NCI-H2107 (cell line): ENCODE results near the gene RHEX.

ENCODE experiments used
- DNase-seq: peaks from one replicate; lab custom pipeline; 2025; lab: John Stamatoyannopoulos, UW

Gene RHEX

DNA sequence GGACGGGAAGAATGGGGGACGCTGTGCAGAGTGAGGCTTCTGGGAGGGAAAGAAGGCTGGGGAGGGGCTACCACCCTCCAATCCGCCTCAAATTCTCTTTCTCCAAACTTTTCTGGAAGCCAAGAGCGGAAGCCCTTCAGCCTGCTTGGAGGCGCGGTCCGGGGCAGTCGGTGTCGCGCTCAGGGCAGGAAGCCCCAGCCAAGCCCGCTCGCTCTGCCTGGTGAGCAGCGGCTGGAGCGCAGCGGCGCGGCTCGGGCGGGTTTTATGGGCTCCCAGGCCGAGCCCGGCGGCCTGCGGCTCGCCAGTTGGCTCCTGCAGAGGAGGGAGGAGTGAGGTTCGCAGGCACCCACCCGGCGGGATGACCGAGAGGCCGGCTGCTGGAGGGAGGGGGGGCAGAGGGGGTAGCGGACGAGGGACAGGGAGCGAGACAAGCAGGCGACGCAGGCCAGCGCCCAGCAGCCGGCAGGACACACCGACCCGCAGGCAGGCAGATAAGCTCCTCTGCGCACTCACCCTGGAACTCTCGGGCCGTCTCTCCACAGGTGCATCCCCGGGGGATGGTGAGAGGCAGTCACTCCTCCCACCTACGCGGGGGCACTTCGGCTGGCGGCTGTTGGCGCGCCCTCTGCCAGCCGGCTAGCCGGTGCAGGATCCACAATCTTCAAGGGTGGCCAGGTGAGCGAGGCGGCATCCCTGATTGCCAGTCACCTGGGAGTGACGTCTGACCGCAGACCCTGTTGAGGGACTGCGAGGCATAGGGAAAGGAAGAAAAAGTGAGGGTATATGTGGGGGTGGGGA is 64.4 kb downstream of the RHEX start, which contains the start of gene AVPR1B:
TSS of gene AVPR1B (minus strand) at position 238 of the 798 bp plus-strand sequence. CDS start 498 bp downstream, outside the sequence.
- peak; percentile 81 for DNase-seq

DNA sequence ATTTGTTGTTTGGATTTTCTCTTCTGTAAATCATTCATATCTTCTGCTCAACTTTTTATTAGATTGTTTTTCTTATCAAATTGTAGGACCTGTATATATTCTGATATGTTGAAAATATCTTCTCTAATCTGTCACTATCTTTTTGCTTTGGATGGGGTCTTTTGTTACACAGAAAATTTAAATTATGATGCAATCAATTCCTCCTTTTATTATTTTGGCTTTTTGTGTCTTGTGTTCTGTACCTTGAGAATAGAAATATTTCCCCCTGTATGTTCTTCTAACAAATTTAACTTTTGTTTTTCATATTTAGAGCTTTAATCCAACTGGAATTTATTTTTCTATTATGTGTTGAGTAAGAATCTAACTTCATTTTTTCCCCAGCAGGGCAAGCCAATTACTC is 67.4 kb downstream of the RHEX start:
- DNase-seq = no peak

DNA sequence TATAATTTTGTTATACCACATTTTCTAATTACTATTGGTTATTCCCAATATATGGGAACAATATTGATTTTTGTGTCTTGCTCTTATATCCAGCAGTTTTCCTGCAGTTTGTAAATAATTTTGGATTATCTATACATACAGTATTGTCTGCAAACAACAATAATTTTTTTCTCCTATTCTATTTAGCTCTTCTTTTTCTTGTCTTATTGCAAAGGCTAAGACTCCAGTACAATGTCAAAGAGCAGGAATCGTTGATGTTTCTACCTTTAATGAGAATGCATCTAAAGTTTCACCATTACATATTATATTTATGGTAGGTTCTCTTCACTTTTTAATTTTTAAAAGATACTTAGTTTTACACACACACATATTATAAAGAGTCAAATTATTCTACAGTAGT is 68.3 kb downstream of the RHEX start:
- no peak for DNase-seq

DNA sequence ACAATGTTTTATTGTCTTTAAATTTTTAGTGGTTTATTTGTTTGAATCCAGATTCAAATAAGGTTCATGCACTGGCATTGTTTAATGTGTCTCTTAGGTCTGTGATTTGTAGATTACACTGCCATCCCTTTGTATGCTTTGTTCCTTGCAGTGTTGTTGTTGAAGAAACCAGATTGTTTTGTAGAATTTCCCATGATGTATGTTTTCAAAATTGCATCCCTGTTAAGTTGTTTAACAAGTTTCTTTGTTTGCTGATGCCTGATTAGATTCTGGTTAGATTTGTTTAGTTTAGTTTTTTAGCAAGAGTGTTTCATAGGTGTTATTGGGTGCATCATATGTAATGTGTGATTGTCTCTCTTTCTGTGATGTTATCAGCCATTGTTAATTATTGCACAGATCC is 69.7 kb downstream of the RHEX start:
- no peak for DNase-seq

DNA sequence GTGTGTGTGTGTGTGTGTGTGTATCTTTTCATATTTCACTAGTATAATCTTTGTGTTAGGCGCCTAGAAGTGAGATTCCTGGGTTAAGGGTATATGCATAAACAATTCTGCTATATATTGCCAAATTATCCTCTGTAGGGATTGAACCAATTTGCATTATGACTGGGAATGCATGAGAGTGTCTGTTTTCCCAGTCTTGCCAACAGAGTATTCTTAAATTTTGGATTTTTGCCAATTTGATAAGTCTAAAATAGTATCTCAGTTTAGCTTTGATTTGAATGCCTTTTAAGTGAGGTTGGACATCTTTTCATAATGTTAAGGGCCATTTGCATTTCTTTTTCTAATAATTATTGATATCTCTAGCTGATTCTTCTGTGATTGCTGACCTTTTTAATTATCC is 72.4 kb downstream of the RHEX start:
- no peak for DNase-seq

DNA sequence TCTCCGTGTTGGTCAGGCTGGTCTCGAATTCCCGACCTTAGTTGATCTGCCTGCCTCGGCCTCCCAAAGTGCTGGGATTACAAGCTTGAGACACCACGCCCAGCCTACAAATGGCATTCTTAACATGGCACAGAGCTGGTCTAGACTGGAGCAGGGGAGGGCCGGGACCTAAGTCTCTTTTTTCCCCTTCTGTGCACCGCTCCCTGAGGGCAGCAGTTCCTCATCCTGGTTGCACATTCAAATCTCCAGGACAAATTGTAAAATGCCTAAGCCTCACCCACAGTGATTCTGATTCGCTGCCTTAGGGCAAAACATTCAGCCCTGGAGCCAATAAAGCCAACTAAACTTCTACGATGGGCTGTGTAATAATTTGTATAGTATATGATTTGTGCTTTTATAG is 74.4 kb downstream of the RHEX start:
- DNase-seq = no peak

DNA sequence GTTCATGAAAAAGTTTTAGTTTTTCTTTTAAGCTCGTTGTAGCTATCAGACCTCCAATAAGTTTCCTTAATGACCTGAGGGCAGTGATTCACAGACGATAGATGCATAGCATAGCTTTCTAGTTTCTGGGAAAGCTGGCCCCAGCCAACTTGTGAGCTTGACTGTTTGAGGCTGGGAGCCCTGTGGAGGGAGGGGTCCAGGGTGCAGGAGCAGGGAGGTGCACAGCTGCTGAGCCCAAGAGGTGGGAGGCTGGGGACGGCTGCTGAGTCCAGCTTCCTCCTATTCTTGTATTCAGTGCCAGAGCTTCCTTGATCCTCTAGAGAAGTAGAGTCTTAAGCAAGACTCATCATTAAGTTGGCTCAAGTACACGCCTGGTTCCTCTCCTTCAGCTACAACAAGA is 75.2 kb downstream of the RHEX start:
- no peak for DNase-seq

DNA sequence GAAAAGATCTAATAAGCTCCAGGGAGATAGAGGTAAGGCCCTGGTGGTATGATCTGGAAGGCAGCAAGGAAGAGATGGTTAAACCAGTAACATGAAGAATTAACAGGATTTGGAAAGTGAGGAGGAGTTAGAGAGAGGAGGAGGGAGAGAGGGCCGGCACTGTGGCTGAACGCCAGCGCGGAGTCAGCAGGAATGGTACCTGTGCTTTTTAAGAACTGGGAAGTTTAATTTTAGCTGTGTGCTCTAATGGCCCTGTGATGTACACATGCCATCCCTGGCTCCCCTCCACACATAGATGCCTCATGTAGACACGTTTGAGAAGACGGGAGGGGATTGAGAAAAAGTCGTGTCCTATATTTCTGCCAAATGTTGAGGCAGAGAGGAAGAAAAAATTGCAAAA is 78.1 kb downstream of the RHEX start:
- no peak for DNase-seq

DNA sequence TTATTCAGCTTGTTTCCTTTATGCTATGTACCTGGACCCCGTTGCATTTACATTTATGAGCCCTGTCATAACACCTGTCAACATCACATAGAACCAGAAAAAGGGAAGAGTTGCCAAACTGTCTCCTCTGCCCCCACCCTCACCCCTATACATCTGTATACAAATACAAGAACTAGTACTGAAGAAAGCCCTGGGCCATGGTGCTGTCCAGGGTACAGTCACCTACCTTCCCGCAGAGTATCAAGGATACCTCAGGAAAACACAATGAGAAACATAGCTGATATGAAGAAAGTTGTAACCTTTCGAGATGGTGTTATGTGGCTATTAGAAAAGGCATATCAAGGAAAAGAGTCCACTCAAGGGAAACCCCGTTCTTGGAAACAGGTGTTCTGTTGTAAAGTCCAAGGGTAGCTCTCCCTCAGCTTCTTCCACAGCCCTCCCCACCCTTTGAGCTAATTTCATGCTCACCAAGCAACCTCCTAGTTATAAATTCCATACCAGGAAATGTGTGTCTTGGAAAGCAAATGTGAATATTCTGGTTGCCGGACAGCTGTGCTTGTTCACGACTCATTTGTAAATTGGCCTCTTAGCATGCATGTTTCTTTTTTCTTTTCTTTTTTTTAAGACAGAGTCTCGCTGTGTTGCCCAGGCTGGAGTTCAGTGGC is 80.9 kb downstream of the RHEX start:
- no peak for DNase-seq

DNA sequence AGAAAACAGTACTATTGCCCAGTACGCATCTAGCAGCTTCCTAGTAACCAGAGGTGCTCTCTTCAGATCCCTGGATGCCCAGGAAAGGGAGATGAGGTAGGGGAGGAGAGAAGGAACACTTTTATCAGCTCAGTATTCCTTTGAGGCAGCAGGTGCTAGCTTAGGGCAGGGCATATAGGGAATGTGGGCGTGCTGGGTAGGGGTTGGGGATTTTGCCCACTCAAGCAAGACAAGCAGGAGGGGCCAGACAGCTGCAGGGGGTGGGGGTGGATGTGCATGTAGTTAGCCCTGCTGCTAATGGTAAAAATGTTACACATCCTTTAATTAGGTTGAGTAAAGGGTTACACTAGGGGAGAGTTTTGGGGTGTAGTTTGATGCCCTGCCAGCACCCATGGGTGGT is 82.3 kb downstream of the RHEX start:
- no peak for DNase-seq

DNA sequence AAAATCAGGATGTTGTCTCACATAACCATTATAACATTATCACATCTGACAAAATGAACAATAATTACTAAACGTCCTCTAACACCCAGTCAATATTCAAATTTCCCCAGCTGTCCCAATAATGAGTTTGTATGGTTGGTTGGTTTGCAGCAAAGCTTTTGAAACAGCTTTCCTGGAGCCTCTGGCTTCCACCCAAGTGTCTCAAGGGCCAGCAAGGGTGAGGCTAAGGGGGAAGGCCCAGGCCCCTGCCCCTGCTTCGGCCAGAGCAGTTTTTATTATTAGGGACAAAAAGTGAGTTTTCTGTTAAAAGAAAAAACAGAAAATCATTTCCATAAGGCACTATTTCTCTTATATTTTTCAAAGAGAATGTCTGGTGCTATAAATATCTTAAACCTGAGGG is 83.3 kb downstream of the RHEX start:
- DNase-seq = no peak

DNA sequence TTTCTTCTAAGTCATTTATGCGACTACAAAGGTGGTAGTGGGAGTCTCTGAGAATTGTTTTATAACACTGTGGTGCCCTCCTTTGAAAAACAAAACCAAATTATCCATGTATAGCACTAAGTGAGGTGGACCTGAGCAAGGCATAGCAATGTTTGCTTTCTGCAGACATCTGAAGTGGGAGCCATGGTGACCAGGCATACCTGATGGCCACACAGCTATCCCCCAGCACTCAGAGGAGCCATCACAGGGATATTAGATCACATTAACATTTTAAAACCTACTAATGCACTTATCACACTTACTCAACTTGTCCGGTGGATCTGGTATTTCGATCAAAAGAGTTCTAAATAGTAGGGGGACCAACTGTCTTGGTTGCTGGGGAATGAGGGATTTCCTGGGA is 89.0 kb downstream of the RHEX start:
- no peak for DNase-seq

DNA sequence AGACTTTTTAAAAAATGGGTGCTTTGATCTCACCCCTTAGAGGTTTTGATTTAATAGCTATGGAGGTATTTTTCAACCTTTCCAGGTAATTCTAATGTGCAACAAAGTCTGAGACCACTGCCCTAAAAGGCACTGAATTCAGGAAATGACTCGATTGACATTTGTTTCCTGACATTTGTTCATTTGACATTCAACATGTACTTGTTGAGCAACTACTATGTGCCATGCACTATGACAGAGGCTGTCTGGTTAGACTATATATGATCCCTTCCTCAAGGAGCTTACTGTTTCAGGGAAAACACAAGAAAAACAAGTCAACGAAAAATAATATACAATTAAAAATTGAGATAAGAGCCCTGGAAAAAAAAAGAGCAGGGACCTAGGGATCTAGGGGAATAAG is 89.8 kb downstream of the RHEX start:
- DNase-seq = no peak

DNA sequence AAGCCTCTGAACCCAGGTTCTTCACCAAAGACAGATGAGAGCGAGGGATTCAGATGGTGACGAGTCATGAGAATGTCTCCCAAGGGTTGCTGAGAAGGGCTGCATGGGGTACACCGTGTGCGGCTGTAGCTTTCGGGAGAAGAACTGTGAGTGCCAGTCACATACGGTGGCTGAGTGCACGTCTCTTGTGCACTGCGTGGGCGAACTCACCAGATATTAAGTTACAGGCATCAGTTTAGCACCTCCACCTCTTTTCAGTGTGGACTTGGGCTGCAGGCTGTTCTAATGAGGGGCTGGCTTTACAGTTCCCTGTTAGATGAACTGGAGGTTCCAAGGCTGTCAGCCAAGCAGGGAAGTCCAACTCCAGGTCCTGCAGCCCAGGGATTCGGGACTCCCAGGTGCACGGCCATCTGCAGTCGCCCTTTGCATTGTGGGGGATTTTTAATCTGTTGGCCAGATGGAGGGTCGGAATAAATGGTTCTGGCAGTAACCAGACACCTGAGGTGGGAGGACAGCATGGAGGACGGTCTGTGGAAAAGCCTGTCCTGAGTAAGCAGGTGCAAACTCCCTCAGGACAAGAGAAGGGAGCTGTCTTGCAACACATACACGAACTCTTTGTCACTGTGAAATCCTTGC is 90.7 kb downstream of the RHEX start:
- peak; percentile 80 for DNase-seq

DNA sequence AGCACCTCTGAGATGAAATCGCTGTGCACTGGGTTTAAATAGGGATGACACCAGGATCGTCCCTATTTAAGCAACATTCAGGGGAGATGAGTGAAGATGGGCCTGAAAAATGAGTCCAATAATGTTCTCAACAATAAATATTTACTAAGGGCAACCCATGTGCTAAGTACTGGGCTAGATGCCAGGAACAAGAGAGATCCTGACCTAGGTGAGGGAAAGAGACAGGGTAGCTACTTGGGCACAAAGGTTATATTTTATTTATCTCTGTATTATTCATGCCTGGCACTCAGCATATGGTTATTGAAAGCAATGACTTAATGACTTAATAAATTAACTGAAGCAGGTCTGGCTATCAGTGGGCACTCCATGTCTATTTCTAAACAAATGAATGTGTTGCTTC is 91.6 kb downstream of the RHEX start:
- no peak for DNase-seq

DNA sequence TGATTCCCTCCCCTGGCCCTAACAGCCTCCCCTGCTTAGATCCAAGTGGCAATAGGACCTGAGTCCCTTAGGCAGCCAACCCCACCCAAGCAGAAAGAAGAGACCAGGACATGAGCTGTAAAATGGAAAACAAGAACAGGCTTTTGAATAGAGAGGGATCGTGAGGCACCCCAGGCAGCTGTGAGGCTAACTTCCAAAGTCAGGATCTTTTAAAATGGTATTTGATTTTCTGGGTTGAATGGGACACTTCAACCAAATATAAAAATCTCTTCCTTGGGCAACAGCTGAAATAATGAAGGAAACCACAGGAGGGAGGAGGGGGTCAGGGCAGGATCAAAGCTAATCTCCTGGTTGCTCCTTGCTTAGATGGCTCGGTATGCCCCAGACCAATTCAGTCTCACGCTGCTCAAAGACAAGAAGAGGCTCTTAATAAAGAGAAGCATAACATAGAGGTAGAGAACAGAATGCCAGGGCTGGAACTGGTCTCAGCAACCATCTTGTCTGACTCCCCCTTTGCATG is 92.9 kb downstream of the RHEX start:
- DNase-seq = no peak
